Measurements from ENCODE around the gene PRG2.

DNA sequence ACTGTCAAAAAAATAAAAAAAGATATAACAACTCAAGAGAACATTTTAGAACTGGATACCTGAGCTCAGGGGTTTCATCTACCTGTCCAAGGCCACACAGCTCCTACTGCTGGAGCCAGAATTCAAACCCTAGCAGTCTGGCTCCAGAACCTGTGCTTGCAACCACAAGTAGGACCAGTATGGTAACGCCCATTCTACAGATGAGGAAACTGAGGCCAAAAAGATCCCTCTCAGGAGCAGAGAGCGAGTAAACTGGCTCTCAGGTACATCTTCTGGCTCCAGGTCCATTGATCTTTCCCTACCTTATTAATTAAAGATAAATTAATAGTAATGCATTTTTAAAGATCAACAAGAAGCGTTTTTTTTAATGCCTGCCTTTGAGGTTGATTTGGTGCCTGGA is 33.1 kb downstream of the PRG2 start:
- TF ChIP-seq, protein P1, sequence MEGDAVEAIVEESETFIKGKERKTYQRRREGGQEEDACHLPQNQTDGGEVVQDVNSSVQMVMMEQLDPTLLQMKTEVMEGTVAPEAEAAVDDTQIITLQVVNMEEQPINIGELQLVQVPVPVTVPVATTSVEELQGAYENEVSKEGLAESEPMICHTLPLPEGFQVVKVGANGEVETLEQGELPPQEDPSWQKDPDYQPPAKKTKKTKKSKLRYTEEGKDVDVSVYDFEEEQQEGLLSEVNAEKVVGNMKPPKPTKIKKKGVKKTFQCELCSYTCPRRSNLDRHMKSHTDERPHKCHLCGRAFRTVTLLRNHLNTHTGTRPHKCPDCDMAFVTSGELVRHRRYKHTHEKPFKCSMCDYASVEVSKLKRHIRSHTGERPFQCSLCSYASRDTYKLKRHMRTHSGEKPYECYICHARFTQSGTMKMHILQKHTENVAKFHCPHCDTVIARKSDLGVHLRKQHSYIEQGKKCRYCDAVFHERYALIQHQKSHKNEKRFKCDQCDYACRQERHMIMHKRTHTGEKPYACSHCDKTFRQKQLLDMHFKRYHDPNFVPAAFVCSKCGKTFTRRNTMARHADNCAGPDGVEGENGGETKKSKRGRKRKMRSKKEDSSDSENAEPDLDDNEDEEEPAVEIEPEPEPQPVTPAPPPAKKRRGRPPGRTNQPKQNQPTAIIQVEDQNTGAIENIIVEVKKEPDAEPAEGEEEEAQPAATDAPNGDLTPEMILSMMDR (conservative IDR thresholded peaks at IDR 0.05; ENCODE audit: low read depth, low read length): no peak
- no peak for TF ChIP-seq RCOR1 (IDR thresholded peaks at IDR 0.05; ENCODE audit: insufficient replicate concordance, low read length)
- TF ChIP-seq MXI1 (IDR thresholded peaks at IDR 0.05; ENCODE audit: borderline replicate concordance, low read depth, low read length): no peak
- TF ChIP-seq POLR2A (IDR thresholded peaks at IDR 0.05; ENCODE audit: low read depth, low read length): no peak
- no peak for TF ChIP-seq CEBPB (IDR thresholded peaks at IDR 0.05; ENCODE audit: low read depth, low read length)
- no peak for TF ChIP-seq BHLHE40 (IDR thresholded peaks at IDR 0.05; ENCODE audit: low read depth, low read length)
- no peak for TF ChIP-seq FOS (IDR thresholded peaks at IDR 0.05; ENCODE audit: low read depth, low read length)
- no peak for TF ChIP-seq MAFK (IDR thresholded peaks at IDR 0.05; ENCODE audit: low read depth, low read length)
- no peak for TF ChIP-seq RAD21 (IDR thresholded peaks at IDR 0.05; ENCODE audit: low read length)
- TF ChIP-seq RFX5 (IDR thresholded peaks at IDR 0.05; ENCODE audit: low read depth, low read length): no peak
